ENCODE results near the gene KRTAP10-2. TPM values are rescaled to one million over a fixed set of nuclear protein-coding genes. Genes with fewer than 3 reads are reported as not detected.

Gene KRTAP10-2
- total RNA-seq, 1 donor from 2014 or later: not detected

GRCh38 chr21:44524414-44525371, 26.6 kb downstream of the KRTAP10-2 start:
- no peak for DNase-seq (ENCODE audit: low read depth)
- no peak overlapping the region for H3K4me3 ChIP-seq (ENCODE audit: low read depth, low read length)
- no peak for TF ChIP-seq CTCF (conservative IDR thresholded peaks at IDR 0.05; ENCODE audit: low read depth, low read length)

GRCh38 chr21:44523567-44524413, 27.5 kb downstream of the KRTAP10-2 start:
- no peak for DNase-seq (ENCODE audit: low read depth)
- no peak for TF ChIP-seq CTCF (conservative IDR thresholded peaks at IDR 0.05; ENCODE audit: low read depth, low read length)
- H3K4me3 ChIP-seq (ENCODE audit: low read depth, low read length): no peak overlapping the region

- H3K4me3 ChIP-seq (ENCODE audit: low read depth, low read length): no peak overlapping the region
- no peak for DNase-seq (ENCODE audit: low read depth)
- no peak for TF ChIP-seq CTCF (conservative IDR thresholded peaks at IDR 0.05; ENCODE audit: low read depth, low read length)
These were observed 28.5 kb downstream of the KRTAP10-2 start for GRCh38 chr21:44522753-44523204.

GRCh38 chr21:44521928-44522752, 29.2 kb downstream of the KRTAP10-2 start:
- DNase-seq (ENCODE audit: low read depth): no peak
- H3K4me3 ChIP-seq (ENCODE audit: low read depth, low read length): no peak overlapping the region
- TF ChIP-seq CTCF (conservative IDR thresholded peaks at IDR 0.05; ENCODE audit: low read depth, low read length): no peak

GRCh38 chr21:44521301-44521927, 29.9 kb downstream of the KRTAP10-2 start:
- TF ChIP-seq CTCF (conservative IDR thresholded peaks at IDR 0.05; ENCODE audit: low read depth, low read length): no peak
- no peak overlapping the region for H3K4me3 ChIP-seq (ENCODE audit: low read depth, low read length)
- no peak for DNase-seq (ENCODE audit: low read depth)
